Activated CD8-positive, alpha-beta memory T cell treated with anti-CD3 and anti-CD28 coated beads, Interleukin-2, amount 50 U/mL, for 24 hours (primary cell): ENCODE results near the gene ARHGEF7.

Experiments used
- DNase-seq: peaks from one replicate; pipeline ENCODE4 v3.0.0-alpha.2; 2020; ENCODE audit errors: extremely low read depth

ARHGEF7 gene

DNA sequence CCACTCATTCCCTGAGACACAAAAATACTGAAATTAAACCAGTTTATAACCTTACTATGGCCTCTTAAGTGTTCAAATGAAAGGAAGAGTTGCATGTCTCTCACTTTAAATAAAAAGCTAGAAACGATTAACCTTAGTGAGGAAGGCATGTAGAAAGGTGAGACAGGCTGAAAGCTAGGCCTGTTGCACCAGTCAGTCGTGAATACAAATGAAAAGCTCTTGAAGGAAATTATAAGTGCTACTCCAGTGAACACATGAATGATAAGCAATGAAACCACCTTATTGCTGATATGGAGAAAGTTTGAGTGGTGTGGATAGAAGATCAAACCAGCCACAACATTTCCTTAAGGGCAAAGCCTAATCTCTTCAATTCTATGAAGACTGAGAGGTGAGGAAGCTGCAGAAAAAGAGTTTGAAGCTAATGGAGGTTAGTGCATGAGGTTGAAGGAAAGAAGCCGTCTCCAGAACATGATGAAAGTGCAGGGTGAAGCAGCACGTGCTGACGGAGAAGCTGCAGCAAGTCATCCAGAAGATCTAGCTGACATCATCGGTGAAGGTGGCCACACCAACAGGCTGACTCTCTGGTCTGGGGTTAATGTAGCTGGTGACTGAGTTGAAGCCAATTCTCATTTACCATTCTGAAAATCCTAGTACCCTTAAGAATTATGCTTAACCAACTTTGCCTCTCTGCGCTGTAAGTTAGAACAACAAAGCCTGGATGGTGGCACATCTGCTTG, 110.9 kb downstream of the ARHGEF7 start:
- no peak for DNase-seq

DNA sequence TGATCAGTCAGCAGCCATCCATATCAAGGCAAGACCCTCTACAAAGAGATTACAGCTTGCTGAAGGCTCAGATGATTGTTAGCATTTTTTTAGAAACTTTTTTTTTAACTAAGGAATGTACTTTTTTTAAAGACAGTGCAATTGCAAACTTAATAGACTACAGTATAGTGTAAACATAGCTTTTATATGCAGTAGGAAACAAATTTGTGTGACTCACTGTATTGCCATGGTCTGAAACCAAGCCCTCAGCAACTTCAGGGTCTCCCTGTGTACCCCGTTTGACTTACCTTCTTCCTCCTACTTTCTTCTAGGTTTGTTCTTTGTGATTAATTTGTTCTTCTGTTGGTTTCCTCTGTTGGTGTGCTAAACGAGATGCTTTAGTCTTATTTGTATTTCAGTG, 112.3 kb downstream of the ARHGEF7 start:
- DNase-seq = no peak

DNA sequence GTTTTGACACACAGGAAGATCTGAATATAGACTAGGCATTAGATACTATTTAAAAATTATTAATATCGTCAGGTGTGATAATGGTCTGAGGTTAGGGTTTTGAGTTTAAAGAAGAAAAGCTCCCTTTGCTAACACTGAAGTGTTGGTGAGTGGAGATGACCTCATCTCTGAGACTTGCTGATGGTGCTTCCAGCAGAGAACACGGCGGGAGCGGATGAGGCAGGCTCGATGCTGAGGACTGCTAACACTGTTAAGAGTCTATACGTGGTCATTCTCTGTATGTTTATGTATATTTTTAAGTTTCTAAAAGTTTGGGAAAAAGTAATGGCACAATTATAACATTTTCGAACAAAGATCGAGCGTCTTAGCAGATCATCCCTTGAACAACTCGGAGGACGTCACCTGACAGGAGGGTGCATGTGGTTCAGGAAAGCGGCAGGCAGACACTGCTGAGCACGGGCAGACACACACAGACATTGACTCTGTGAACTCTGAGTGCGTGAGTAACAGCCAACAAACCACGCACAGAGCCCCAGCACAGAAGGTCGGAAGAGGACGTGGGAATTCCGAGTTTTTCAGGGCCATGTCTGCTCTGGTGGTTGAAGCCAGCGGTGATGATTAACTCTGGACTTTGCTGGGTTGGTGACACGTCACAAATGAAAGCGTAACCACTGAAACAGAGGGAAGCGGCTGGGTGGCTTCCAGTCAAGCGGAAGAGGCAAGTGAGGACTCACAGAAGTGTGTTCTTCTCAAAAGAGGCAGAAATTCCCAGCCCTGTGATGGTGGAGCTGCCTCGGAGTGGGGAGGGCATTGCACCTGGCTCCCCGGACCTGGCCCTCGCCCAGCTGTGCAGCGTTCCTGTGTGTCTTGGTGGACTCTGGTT, 113.4 kb downstream of the ARHGEF7 start:
- DNase-seq = no peak

DNA sequence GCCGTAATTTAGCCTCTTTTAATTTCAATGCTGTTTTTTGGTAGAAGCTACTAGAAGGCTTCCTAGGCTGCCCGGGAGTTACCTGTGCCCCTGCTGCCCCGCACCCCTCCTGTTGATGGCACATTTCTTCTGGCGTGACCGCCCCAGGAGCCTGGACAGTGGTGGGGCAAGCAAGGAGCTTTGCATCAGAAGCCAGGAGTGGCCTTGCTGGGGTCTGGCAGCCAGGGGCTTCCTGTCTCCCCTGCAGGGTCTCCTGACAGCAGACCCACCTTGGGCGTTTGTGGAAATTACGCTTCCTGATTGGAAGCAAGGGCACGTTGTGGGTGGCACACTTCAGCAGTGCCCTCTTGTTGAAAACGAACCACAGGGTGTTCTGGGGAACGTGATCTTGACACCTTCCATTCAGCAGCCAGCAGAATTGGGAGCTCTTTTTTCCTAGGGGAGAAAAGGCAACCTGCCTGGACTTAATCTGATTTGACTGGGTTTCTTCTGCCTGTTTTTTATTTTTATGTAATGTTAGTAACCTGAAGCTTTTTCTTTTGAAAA, 115.3 kb downstream of the ARHGEF7 start:
- DNase-seq = no peak

DNA sequence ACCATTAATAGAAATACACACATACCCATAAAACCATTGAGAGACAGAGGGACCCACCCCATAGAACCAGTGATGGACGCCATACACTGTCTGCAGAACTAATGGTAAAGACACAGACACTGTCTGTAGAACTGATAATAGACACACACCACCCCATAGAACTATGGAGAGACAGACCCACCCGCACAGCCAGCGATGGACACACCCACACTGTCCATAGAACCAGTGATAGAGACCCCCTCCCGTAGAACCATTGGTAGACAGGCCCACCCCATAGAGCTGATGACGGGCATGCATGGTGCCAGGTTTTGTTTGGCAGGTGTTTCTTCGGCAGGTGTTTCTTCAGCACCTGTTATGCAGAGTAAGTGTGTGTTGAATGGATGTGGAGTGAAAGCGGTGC, 117.1 kb downstream of the ARHGEF7 start:
- no peak for DNase-seq

DNA sequence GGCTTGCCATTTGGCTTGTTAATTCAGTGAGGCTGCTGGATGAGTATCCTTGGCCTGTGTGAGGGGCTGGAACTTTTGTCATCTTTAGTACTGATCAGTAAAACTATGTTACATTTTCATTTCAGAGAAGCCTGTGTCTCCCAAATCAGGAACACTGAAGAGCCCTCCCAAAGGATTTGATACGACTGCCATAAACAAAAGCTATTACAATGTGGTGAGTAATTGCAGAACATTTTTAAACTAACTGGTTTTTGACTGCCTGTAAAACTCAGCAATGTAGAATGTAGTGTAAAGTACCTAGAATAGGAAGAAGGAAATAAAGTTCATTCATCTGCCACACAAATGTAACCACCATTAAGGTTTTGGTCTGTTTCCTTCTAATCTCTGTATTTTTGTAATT, 118.0 kb downstream of the ARHGEF7 start:
- no peak for DNase-seq

DNA sequence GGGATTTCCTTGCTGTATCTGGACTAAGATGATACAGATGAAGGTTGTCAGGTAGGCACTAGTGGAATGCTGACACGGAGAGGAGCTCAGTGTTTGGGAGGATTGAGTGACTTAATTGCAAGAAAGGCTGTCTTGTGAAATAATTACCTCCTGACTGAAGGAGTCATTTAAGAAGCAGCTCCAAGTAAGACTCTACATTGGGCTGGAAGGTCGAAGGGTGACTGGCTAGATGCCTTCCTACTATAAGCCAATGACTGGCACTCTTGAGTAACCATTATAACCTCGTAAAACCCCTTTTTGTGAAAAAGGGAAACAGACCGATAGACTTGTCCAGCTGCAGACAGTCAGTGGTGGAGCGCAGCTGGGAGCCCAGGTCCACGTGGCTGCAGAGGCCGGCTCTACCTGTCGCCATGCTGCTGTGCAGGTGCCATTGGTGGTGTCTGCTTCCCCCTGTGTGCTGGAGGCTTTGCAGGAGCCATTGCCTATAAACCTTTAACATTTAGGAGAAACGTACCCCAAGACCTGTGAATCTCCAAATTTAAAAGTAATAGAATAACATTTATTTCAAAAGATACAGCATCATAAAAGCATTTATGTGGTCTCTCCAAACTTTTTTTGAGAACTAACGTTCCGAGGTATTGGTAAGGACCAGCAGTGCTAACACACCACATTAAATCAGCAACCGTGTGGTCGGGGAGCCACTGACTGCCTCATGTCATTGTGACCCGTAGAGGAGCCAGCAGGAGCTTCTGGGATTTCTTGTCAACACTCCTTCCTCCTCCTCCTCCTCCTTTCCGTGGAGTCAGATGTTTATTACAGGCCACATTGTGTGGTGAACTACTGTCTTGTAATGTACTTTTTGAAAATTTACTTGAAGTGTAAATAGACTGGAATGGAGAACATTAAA, 124.9 kb downstream of the ARHGEF7 start:
- DNase-seq = no peak

DNA sequence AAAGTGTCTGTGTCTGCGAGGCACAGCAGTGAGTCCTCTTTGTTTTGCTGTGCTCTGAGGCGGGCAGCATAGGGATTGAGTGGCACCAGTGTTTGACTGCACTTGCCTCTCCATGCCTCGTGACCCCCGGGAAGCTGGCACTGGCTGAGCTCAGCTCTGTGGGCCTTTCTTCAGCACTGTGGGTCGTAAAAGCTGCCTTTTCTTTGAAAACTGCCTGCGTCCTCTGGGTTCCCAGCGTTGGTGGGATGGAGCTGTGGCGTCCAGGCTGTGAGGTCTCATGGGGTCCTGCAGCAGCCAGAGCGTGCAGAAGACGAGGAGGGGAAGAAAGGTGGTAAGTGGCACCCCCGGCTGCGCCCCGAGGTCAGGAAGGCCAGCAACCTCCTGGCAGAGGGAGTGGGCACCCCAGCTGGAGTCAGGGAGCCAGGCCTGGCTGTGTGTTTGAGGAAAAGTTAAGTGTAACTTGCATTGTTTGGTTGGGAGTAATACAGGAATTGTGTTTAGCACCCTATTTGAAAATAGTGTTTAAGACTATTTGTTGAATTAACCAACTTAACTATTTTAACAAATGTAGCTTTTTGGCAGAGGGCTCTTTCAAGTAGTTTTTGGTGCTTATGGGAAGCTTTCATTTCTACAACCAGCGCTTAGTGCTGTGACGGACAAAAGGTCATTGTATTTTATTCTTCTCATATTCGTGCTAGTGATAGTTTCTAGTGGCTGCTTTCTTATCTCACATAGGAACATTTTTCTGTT, 126.1 kb downstream of the ARHGEF7 start:
- DNase-seq = no peak

DNA sequence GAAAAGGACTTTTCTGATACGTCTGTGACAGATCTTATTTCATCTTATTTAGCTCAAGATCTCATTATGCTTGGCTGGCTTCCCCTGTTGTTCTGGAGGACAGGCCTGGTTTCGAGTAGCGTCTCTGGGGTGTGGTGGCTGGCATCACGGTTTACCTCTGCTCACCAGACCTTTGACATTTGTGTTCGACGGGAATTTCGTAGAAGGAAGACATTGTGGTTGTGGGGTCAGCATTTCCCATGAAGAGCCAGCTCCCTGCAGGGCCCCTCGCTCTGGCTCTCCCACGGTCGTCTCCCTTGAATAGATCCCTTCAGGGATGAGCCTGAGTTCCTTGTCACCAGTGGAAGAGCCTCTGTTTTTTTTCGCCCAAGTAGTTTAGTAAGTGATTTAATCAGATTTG, 126.8 kb downstream of the ARHGEF7 start:
- DNase-seq = no peak

DNA sequence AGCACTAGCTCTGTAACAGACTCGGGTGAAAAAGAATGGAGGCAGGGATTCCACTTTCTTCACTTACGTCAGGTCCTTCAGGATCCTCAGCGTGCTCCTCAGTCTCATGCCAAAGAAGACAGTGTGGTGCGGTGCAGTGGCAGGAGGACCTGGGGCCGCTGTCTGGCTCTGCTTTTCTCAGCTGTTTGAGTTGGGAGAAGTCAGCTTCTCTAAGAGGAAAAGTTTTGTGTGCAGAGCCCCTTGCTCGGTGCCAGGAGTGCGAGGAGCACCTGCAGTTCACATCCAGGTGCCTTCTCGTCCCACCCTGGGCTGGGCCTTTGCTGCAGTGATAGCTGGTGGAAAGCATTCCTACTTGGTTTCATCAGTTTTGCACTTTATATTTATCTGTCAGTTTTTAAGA, 127.5 kb downstream of the ARHGEF7 start:
- no peak for DNase-seq

DNA sequence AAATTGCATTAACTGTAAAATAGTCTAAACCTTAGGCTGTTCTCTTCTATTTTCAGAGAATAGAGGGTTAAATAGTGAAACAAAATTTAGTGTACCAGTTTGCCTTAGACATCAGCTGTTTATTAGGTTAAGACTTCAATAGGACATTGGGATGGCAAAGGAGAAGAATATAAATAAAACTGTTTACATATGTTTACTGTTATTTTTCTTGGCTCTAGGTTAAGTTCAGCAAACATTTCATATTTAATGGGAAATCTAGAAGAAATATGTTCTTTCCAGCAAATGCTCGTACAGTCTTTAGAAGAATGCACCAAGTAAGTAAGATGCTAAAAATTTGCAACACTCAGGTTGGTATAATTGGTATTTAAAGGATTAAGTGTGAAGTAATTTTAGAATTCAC, 128.9 kb downstream of the ARHGEF7 start:
- no peak for DNase-seq

DNA sequence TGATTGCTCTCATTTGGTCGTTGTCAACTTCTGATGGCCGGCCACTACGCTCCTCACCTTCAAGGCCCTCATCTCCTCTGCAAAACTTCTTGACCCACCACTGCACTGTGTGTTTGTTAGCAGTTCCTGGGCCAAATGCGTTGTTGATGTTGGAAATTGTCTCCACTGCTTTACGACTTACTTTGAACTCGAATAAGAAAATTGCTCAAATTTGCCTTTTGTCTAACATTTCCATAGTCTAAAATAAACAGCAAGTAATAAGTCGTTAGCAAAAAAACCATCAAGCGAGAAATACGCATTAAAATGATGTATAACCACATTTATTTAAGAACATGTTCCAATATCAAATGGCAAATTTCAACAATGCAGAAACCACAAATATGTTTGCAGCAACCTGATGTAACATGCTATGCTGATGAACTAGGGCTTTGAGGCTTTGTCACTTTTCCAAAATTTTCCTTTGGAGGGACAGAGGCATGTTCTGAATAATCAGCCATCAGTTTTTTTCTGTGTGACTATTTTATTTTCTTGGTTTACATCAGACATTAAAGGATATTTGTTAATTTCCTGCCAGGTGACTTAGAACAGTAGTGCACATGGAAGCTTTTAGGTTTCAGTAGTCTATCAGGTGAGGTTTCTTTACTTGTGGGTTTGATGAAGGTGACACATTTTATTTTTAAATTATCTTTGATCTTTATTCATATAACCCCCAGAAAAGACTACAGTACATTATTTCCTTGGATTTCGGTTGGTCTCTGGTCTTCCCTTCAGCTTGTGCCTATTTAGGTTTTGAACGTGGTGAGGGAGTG, 130.7 kb downstream of the ARHGEF7 start:
- DNase-seq = no peak

DNA sequence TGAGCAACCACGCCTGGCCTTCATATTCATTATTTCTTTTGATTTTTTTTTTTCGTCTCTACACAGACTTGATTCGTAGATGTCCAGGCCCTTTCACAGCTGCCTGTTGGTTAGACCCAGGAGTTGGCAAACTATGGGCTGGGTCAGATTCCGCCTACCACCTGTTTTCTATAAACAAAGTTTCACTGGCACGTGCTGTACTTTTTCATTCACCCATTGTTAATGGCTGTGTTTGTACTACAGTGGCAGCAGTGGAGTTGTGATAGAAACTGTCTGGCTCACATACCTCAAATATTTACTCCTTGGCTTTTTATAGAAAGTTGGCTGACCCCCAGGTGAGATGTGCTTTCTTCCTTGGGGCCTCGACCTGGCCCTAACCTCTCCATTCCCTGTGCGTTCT, 132.4 kb downstream of the ARHGEF7 start:
- no peak for DNase-seq

DNA sequence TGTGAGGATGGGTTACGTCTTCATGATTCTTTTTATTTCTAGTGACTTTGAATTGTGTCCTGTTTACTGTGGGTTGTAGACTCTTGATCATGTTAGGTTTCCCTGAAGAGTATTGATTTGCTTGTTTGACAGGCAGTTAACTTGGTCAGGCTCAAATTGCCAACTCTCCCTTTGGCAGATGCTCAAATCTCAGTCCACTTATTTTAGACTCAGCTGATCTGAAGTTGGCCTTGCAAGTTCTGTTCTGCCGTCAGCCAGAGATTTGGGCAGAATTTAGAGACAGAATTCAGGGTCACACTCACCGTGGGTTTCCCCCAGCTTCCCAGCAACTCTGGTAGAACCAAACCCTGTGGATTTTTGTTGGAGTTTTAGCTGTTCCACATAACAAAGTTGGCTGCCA, 133.7 kb downstream of the ARHGEF7 start:
- DNase-seq = no peak

DNA sequence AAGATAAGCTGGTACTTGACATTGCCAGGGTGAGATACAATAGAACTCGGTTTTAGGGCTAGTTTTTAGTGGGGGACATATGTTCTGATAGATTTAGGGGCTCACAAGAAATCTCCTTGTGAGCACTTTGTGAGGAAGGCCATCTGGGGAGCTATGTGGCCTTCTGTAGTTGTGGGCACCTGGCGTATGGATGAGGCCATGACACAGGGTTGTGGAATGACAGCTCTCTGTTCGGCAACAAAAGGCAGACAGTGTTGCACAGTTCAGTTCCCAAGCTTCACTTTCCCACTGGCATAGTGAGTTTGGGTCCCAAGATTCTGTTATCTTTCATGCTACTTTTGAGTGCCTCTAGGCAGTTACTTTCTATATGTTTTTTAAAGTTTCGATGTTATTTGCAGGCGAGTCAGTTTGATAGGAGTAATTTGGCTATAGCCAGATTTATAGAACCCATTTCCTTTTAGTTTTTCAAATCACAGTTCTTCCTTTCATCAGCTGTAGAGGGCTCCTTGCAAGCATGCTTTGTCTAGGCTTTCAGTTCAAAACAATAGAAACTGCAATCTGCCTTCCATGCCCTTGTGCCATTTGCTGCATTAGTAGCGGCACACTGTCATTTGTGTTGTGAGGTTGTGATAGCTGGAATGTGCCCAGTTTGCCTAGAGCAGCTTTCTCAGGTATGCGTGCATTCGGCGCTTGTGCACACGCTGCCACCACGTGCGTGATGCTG, 134.7 kb downstream of the ARHGEF7 start:
- DNase-seq = no peak

DNA sequence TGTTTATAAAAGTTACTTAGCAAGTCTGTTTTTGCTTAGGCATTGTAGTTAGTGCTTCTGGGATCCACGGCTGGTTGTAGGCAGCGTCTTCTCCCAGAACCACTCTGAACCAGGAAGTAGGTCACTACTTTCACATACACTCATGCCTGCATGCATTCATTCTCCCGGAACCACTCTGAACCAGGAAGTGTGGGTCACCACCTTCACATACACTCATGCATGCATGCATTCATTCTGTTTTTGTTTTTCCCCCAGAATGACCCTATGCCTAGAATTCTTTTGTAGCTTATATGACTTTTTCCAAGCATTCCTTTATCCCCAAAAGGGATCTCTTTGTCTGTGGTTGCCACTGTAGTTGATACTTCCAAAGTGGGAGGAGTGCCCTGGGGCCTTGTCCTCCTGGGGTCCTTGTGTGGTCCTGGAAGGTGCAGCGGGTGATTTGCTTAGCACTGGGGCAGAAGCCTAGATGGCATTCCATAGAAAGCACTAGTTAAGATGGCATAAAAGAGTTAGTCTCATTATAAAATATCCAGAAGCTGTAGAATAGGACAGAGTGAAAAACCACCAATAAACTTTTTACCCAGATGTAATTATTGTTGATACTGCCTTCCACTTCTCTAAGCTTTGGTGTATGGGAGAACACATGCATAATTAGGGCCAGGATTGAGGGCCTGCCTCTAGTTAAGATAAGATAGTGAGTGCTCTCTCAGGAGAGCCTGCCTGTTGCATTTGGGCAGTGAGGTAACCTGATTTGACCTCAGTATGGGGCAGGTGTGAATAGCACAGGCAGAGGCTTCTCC, 136.7 kb downstream of the ARHGEF7 start:
- DNase-seq = no peak

DNA sequence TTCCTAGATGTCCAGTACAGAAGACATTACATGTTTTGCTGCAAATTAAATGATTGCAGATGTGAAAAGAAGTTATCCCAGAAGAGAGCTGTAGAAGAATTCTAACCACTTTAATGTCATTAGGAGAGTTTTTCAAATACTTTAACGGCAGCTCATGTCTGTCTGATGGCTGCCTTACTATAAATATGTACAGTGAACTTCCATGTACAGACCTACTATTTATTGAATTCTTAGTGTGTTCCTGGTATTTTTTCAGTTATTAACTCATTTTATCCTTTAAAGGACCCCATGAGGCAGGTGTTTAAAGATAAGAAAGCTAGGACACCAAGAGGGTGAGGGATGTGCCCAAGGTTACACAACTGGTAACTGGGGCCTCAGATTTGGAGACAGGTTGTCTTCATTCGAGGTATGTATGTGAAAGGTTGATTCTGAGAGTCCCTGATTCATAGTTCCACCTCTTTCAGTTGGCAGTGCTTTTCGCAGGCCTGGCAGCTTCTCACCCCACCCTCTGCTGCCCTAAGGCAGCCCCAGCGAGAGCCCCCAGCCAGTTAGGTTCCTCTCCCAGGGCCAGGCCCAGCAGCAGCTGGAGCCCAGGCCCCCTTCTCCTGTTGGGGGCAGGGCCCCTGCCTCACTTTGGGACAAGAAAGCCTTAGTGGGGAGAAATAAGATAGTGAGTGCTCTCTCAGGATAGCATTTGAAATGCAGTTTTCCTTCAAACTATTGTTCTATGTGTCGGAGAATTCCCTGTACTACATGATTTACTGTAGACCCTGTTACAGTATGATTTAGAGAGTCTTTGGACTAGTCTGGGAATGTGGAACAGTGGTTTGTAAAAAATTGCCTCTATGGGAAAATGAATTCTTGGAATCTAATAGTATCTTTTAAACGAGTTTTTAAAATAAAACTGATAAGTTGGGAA, 137.6 kb downstream of the ARHGEF7 start:
- no peak for DNase-seq
